C4-2B (cell line): ENCODE data around the gene ATP5F1D.

Experiments
- H3K27ac ChIP-seq: fragments of 450-650 bp; 2 replicates; pipeline ENCODE4 v1.5.1; 2017
- ZFX ChIP-seq: fragments of 450-650 bp; IDR thresholded peaks from 2 replicates; pipeline ENCODE4 v1.6.1; 2017
- TF ChIP-seq, protein P1 (sequence below): fragments of 450-650 bp; conservative IDR thresholded peaks from 2 replicates; pipeline ENCODE4 v1.5.1; 2017; ENCODE audit warnings: mild to moderate bottlenecking

Gene ATP5F1D

DNA sequence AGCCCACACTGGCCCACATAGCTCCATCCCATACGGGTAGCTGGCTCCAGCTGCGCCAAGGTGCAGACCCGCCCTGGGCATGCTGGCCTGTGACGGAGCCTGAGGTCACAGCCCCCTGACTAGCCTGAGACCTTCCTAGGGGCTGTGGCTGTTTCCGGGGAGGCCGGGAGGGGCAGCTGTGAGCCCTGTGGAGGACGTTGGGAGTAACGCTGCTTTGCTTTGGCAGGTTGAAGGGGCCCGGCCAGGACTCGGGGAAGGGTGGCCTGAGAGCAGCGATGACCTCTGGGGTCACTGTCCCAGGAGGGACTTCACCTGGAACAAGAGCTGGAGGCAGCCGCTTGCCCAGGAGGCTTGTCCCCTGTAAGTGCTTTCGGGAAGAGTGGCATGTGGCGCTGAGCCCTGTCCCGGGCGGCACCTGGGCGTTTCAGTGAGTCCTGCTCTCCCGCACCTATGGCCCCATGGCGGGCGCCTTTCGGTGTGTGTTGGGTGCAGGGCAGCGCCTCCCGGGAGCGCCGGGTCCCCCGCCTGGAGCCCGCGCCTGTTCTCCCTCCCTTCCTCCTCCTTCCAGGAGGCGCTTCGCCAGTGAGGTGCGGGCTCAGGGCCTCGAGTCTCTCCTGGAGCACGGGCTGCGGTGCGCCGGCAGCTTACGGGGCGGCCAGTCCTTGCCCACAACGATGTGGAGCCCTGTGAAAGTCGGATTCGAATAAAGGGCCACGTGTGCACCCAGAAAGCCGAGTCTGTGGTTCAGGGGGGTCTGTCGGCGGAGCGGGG is 32.7 kb downstream of the ATP5F1D start:
- H3K27ac ChIP-seq: peak overlapping the region; percentile 94
- TF ChIP-seq, protein P1, sequence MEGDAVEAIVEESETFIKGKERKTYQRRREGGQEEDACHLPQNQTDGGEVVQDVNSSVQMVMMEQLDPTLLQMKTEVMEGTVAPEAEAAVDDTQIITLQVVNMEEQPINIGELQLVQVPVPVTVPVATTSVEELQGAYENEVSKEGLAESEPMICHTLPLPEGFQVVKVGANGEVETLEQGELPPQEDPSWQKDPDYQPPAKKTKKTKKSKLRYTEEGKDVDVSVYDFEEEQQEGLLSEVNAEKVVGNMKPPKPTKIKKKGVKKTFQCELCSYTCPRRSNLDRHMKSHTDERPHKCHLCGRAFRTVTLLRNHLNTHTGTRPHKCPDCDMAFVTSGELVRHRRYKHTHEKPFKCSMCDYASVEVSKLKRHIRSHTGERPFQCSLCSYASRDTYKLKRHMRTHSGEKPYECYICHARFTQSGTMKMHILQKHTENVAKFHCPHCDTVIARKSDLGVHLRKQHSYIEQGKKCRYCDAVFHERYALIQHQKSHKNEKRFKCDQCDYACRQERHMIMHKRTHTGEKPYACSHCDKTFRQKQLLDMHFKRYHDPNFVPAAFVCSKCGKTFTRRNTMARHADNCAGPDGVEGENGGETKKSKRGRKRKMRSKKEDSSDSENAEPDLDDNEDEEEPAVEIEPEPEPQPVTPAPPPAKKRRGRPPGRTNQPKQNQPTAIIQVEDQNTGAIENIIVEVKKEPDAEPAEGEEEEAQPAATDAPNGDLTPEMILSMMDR: no peak; the same call in 1 of the 2 replicates
- no peak for TF ChIP-seq ZFX

DNA sequence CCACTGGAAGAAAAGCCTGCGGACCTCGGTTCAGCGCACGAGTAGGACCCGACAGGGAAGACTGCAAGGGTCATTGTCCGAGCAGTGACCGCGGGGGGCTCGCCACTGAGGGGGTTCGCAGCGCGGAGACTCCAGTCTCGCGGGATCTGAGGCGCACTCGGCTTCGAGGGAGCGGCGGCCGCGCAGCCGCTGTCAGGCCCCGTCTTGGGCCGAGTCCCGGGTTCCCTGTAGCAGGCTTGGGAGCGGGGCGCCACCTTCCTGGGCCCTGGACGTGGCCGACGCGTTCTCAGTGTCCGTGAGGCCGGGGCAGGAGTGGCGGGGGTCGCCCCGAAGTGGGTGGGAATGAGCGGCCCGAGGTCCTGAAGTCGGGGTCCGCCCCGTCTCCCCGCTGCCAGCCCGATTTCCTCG is 33.3 kb downstream of the ATP5F1D start:
- peak overlapping the region; percentile 94 for H3K27ac ChIP-seq
- TF ChIP-seq, protein P1: no peak
- TF ChIP-seq ZFX: no peak; the same call in 1 of the 2 replicates

- peak within 1 kb of the TSS; percentile 94 for H3K27ac ChIP-seq
- peak; percentile 64; the same call in 1 of the 2 replicates for TF ChIP-seq ZFX
- TF ChIP-seq, protein P1: no peak
Observed at GRCh38 chr19:1275260-1275975, 33.9 kb downstream of the ATP5F1D start, which contains the start of gene FAM174C. FAM174C (plus strand) TSS chr19:1275530; CDS start chr19:1275550, 20 bp downstream.

DNA sequence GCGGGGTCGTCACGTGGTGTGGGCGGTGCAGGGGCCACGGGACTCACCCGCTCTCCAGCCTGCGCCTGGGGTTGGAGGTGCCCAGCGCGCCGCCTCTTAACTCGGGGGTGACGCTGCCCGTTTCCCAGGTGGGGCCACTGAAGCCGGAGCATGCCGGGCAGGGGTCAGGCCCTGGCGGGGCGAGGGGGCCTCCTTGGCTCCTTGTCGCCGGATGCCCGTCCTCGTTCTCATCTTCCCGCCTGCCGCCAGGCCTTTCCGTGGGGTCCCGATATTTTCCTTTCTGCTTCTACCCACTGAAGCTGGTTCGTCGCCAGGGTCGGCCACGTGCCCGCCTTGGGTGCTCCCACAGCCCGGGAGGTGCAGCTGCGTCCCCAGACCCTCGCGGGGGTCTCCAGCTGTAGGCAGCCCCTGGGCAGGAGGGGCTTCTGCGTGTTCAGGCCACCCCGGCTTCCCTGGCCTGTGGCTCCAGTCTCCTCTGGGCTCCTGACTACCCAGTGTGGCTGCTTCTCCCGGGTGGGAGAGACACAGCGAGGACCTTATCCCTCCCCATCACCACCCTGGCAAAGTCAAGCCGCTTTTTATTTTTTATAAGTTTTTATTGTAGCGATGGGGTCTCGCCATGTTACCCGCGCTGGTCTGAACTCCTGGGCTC is 34.6 kb downstream of the ATP5F1D start:
- peak overlapping the region; percentile 94 for H3K27ac ChIP-seq
- TF ChIP-seq ZFX: no peak
- TF ChIP-seq, protein P1: no peak

- H3K27ac ChIP-seq: peak overlapping the region; percentile 94
- TF ChIP-seq, protein P1: no peak
- no peak for TF ChIP-seq ZFX
Observed at GRCh38 chr19:1276628-1277022, 35.1 kb downstream of the ATP5F1D start.

DNA sequence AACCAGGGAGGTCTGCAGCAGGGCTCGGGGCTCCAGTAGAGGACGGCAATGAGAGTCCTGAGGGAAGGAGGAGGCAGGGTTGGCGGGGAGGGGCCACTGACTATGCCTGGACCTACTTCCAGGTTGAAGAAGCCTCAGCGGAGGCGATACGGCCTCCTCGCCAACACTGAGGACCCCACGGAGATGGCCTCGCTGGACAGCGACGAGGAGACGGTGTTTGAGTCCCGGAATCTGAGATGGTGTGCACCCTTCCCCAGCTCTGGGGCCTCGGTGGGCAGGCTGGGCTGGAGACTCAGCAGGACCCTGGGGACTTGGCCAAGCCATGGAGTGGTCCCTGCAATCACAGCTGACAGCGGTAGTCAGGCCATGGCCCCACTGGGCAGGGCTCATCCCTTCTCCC is 35.5 kb downstream of the ATP5F1D start:
- TF ChIP-seq, protein P1: no peak
- no peak for TF ChIP-seq ZFX
- peak overlapping the region; percentile 94 for H3K27ac ChIP-seq

DNA sequence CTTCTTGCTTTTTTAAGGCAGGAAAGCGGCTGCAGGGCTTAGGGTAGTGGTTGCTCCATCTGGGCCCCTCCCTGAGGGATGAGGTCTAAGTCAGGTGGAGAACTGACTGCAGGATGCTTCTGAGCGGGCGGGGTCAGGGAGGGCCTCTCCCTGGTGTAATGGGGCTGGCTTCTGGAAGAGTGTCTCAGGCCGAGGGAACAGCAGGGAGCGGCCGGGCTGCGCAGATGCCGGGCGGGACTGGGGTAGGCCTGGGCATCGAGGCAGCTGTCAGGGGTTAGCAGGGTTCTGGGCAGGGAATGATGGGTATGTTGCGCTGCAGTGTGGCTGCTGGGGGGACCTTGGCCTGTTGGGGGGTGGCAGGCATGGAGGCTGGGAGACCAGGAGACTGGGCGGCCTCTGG is 36.5 kb downstream of the ATP5F1D start:
- no peak overlapping the region for H3K27ac ChIP-seq
- TF ChIP-seq, protein P1: no peak
- no peak for TF ChIP-seq ZFX
